NT2/D1 (cell line): ENCODE measurements around the gene IFT20.
"Not testable (repeated sequence)": the region's sequence is repeated elsewhere in the genome, so short reads cannot be mapped to it uniquely, and the experiment has no call there.

Experiments
- DNase-seq: peaks from one replicate; pipeline ENCODE4 v3.0.0-alpha.2; 2011; ENCODE audit warnings: low read depth, low spot score
- H3K27me3 ChIP-seq: 2 replicates; pipeline ENCODE4 v1.6.0; 2011; ENCODE audit warnings: mild to moderate bottlenecking; ENCODE audit not compliant: insufficient read length, insufficient read depth
- H3K36me3 ChIP-seq: 2 replicates; pipeline ENCODE4 v1.6.1; 2011; ENCODE audit warnings: mild to moderate bottlenecking, low read length, mixed read lengths; ENCODE audit not compliant: insufficient read depth, insufficient read length
- H3K4me1 ChIP-seq: 2 replicates; pipeline ENCODE4 v1.5.1; 2011; ENCODE audit not compliant: insufficient read depth, insufficient read length
- H3K4me3 ChIP-seq: 2 replicates; pipeline ENCODE4 v1.5.1; 2011; ENCODE audit warnings: low read depth; ENCODE audit not compliant: insufficient read length
- H3K9ac ChIP-seq: 2 replicates; pipeline ENCODE4 v1.6.0; 2011; ENCODE audit warnings: low read depth; ENCODE audit not compliant: insufficient read length
- H3K9me3 ChIP-seq: 2 replicates; pipeline ENCODE4 v1.5.1; 2011; ENCODE audit warnings: mild to moderate bottlenecking, low read length; ENCODE audit not compliant: insufficient read depth
- SUZ12 ChIP-seq: IDR thresholded peaks from 2 replicates; pipeline ENCODE4 v1.6.1; 2011; ENCODE audit not compliant: insufficient read length, insufficient read depth; ENCODE audit errors: extremely low read depth
- YY1 ChIP-seq: IDR thresholded peaks from 2 replicates; pipeline ENCODE4 v1.6.1; 2011; ENCODE audit not compliant: insufficient read length, insufficient read depth
- ZNF274 ChIP-seq: IDR thresholded peaks from 2 replicates; pipeline ENCODE4 v1.6.1; 2011; ENCODE audit warnings: mild to moderate bottlenecking, low read depth, low read length

The IFT20 gene

GRCh38 chr17:28345419-28346198 lies 10.3 kb upstream of the IFT20 start:
- Histone ChIP-seq H3K4me3 (no peak overlapping the region), H3K9me3 (no peaks in the 10 kb centered on the region), H3K9ac (peak overlapping the region; percentile 2), H3K4me1 (peaks cover 6% of the 10 kb centered on the region), H3K27me3 (no peaks in the 10 kb centered on the region), H3K36me3 (peaks cover 99% of the 10 kb centered on the region)
- no peak for DNase-seq
- no peak for TF ChIP-seq SUZ12

- TF ChIP-seq ZNF274 (no peak), YY1 (no peak), SUZ12 (no peak)
- no peak overlapping the region for H3K4me3 ChIP-seq
- DNase-seq, result no peak
- no peaks in the 10 kb centered on the region for H3K27me3 ChIP-seq
- peaks cover 6% of the 10 kb centered on the region for H3K4me1 ChIP-seq
- H3K9me3 ChIP-seq, result no peaks in the 10 kb centered on the region
- H3K9ac ChIP-seq, result no peak overlapping the region
- peaks cover 98% of the 10 kb centered on the region for H3K36me3 ChIP-seq
These were observed 9.2 kb upstream of the IFT20 start for GRCh38 chr17:28344435-28344901.

GRCh38 chr17:28344011-28344410 lies 8.7 kb upstream of the IFT20 start:
- Histone ChIP-seq H3K4me1 (peaks cover 6% of the 10 kb centered on the region), H3K4me3 (no peak overlapping the region), H3K36me3 (peaks cover 98% of the 10 kb centered on the region), H3K9ac (no peak overlapping the region), H3K9me3 (no peaks in the 10 kb centered on the region), H3K27me3 (no peaks in the 10 kb centered on the region)
- no peak for DNase-seq
- no peak for TF ChIP-seq SUZ12
- TF ChIP-seq YY1, result no peak
- TF ChIP-seq ZNF274, result no peak

- Histone ChIP-seq H3K36me3 (peaks cover 96% of the 10 kb centered on the region), H3K9ac (no peak overlapping the region), H3K4me1 (peaks cover 6% of the 10 kb centered on the region), H3K27me3 (no peaks in the 10 kb centered on the region), H3K4me3 (no peak overlapping the region), H3K9me3 (no peaks in the 10 kb centered on the region)
- TF ChIP-seq YY1 (no peak), ZNF274 (no peak), SUZ12 (no peak)
- DNase-seq, result no peak
These were observed 8.2 kb upstream of the IFT20 start for GRCh38 chr17:28343491-28343932.

- no peak for DNase-seq
- Histone ChIP-seq H3K4me3 (no peak overlapping the region), H3K27me3 (no peaks in the 10 kb centered on the region), H3K9me3 (no peaks in the 10 kb centered on the region), H3K9ac (no peak overlapping the region), H3K36me3 (peaks cover 92% of the 10 kb centered on the region), H3K4me1 (peaks cover 3% of the 10 kb centered on the region)
- TF ChIP-seq ZNF274 (no peak), SUZ12 (no peak)
These were observed 7.0 kb upstream of the IFT20 start for GRCh38 chr17:28342313-28342712.

DNA sequence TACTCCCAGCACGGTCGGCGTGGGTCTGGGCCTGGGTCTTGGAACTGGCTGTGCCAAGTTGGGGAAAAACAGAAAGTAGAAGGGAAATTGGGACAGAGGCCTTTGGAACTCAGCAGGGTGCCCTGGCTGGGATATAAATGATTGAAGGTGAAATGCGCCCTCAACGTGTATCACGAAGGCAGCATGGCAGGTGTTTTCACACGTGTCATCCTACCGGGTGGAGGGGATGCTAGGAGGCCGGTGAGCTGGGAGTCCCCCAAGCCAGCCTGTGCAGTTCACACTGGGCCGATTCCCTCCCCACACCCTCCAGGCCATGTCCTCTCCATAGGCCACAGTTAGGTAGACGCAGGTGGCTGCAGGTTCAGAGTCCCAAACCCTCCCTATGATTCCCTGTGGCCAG lies 6.2 kb upstream of the IFT20 start:
- TF ChIP-seq YY1, result no peak
- TF ChIP-seq ZNF274, result no peak
- TF ChIP-seq SUZ12, result no peak
- DNase-seq, result no peak
- no peak overlapping the region for H3K4me3 ChIP-seq
- H3K9me3 ChIP-seq, result no peaks in the 10 kb centered on the region
- peaks cover 84% of the 10 kb centered on the region for H3K36me3 ChIP-seq
- H3K27me3 ChIP-seq, result no peaks in the 10 kb centered on the region
- H3K9ac ChIP-seq, result no peak overlapping the region
- no peaks in the 10 kb centered on the region for H3K4me1 ChIP-seq

DNA sequence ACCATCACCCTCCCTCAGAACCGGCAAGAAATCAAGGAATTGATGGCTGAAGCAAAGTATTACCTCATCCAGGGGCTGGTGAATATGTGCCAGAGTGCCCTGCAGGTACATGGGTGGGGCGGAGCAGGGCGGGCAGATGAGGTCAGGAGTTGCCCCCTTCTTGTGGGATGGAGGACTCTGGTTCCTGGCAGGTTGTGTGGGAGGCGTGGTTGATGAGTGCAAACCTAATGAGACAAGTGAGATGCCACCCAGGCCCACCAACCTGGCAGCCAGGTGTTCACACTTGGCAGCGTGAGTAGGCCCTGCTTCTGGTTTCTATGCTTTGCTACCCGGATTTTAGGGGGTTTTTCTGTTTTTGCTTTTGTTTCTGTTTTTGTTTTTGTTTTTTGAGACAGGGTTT lies 5.1 kb upstream of the IFT20 start:
- TF ChIP-seq ZNF274 (no peak), YY1 (no peak), SUZ12 (no peak)
- no peaks in the 10 kb centered on the region for H3K9me3 ChIP-seq
- H3K9ac ChIP-seq, result no peak overlapping the region
- H3K4me3 ChIP-seq, result no peak overlapping the region
- H3K36me3 ChIP-seq, result peaks cover 72% of the 10 kb centered on the region
- no peaks in the 10 kb centered on the region for H3K4me1 ChIP-seq
- H3K27me3 ChIP-seq, result no peaks in the 10 kb centered on the region
- DNase-seq, result no peak

DNA sequence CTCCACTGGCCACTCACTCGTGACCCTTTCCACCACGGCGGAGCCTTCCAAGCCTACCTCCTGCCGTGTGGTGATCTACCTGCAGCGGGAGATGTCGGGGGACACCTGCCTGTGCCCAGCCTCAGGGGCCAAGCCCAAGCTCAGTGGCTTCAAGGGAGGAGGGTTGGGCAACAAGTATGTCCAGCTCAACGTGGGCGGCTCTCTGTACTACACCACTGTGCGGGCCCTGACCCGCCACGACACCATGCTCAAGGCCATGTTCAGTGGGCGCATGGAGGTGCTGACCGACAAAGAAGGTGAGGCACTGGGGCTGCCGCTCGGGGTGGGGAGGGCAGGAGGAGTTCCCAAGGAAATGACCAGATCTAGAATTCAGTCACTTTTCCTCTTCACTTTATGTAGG lies 4.2 kb upstream of the IFT20 start:
- no peak for TF ChIP-seq SUZ12
- no peak for TF ChIP-seq ZNF274
- no peak for TF ChIP-seq YY1
- Histone ChIP-seq H3K4me1 (no peaks in the 10 kb centered on the region), H3K27me3 (no peaks in the 10 kb centered on the region), H3K9ac (no peak overlapping the region), H3K36me3 (peaks cover 63% of the 10 kb centered on the region), H3K4me3 (no peak overlapping the region), H3K9me3 (no peaks in the 10 kb centered on the region)
- DNase-seq, result no peak

- peaks cover 56% of the 10 kb centered on the region for H3K36me3 ChIP-seq
- H3K9ac ChIP-seq, H3K27me3 ChIP-seq, H3K4me1 ChIP-seq, H3K4me3 ChIP-seq, H3K9me3 ChIP-seq, DNase-seq: not testable (repeated sequence)
These were observed 3.5 kb upstream of the IFT20 start for GRCh38 chr17:28338769-28339212.
